GM12878 (cell line): ENCODE results near the gene ABCG2. TPM values are rescaled to one million over a fixed set of nuclear protein-coding genes. Genes with fewer than 3 reads are reported as not detected.

Experiments used
- ATAC-seq: fragments of 200-7000 bp; cut with Tn5 transposase; 3 replicates; pipeline ENCODE4 v1.9.1; 2020; ENCODE audit warnings: mild to moderate bottlenecking, moderate library complexity
- BruUV-seq: library from RNA; stranded (reverse); fragments of 400-500 nt; replicated peaks from 2 replicates; lab custom pipeline; 2021; lab: Mats Ljungman, UMichigan
- CTCF ChIA-PET: fragments of 300-600 bp; sonication (Branson Sonifier 250); formaldehyde crosslinking; extraction: SDS; loops from one replicate; lab custom pipeline; 2021; ENCODE audit warnings: inconsistent platforms; lab: Yijun Ruan, JAX
- POLR2A ChIA-PET: fragments of 350-600 bp; formaldehyde crosslinking; extraction: SDS; loops from one replicate; lab custom pipeline; 2021; ENCODE audit warnings: inconsistent platforms; lab: Charles Lee
- RAD21 ChIA-PET: fragments of 300-600 bp; sonication (Branson Sonifier 250); formaldehyde crosslinking; loops from one replicate; lab custom pipeline; 2023; ENCODE audit warnings: antibody characterized with exemption; ENCODE audit not compliant: unreplicated experiment; lab: Charles Lee
- SMC1A ChIA-PET: fragments of 300-600 bp; sonication (Branson Sonifier 250); formaldehyde crosslinking; loops from one replicate; lab custom pipeline; 2023; ENCODE audit not compliant: unreplicated experiment, uncharacterized antibody; lab: Charles Lee
- DNase-seq: peaks from one replicate; pipeline ENCODE4 v3.0.0-alpha.2; 2011; ENCODE audit warnings: low read depth, low spot score
- FAIRE-seq: peaks from 3 replicates; lab custom pipeline; 2011; peaks lifted over from hg19 to GRCh38; lab: Jason Lieb, UNC
- H2AFZ ChIP-seq: 2 replicates; pipeline ENCODE4 v1.6.0; 2011; ENCODE audit warnings: low read depth, low read length, control low read depth; ENCODE audit not compliant: control insufficient read depth
- H3K27ac ChIP-seq: 2 replicates; pipeline ENCODE4 v1.5.1; 2011; ENCODE audit warnings: control low read depth; ENCODE audit not compliant: control insufficient read depth, insufficient read depth
- H3K27me3 ChIP-seq, 2 experiments: replicated peaks in 1 of 2; 2 replicates each; pipeline versions ENCODE4 v1.6.0 to v1.6.1; 2011; ENCODE audit warnings: low read length in 1 of 2; ENCODE audit not compliant: control insufficient read depth in 2 of 2, insufficient read depth in 2 of 2
- H3K36me3 ChIP-seq, 2 experiments: 2 replicates each; pipeline ENCODE4 v1.5.1; 2011; ENCODE audit warnings: low read length in 1 of 2; ENCODE audit not compliant: control insufficient read depth in 2 of 2, insufficient read depth in 2 of 2
- H3K4me1 ChIP-seq: 2 replicates; pipeline ENCODE4 v1.6.1; 2011; ENCODE audit warnings: mild to moderate bottlenecking, low read length, moderate library complexity, mixed read lengths; ENCODE audit not compliant: control insufficient read depth, insufficient read depth
- H3K4me2 ChIP-seq: 2 replicates; pipeline ENCODE4 v1.6.0; 2011; ENCODE audit warnings: control low read depth; ENCODE audit not compliant: control insufficient read depth, insufficient read depth
- H3K4me3 ChIP-seq: fragments of 200-600 bp; sonication (generic); 2 replicates; pipeline ENCODE4 v1.5.1; 2016
- H3K79me2 ChIP-seq: 2 replicates; pipeline ENCODE4 v1.6.0; 2011; ENCODE audit warnings: low read length; ENCODE audit not compliant: control insufficient read depth, insufficient read depth
- H3K9ac ChIP-seq: 2 replicates; pipeline ENCODE4 v1.8.0; 2011; ENCODE audit warnings: low read length, control low read depth, mixed read lengths; ENCODE audit not compliant: control insufficient read depth, insufficient read depth
- H3K9me3 ChIP-seq: replicated peaks from 3 replicates; pipeline ENCODE4 v1.5.1; 2011; ENCODE audit warnings: mild to moderate bottlenecking, low read length; ENCODE audit not compliant: control insufficient read depth, insufficient read depth
- H4K20me1 ChIP-seq: 2 replicates; pipeline ENCODE4 v1.6.0; 2011; ENCODE audit not compliant: control insufficient read depth, insufficient read depth
- BCL11A ChIP-seq: IDR thresholded peaks from 2 replicates; pipeline ENCODE4 v1.6.1; 2011; ENCODE audit warnings: low read depth, low read length
- EGR1 ChIP-seq, 2 experiments: IDR thresholded peaks; 1 replicate in 1 of 2; 2 replicates in 1 of 2; pipeline ENCODE4 v1.6.1; 2011 to 2012; ENCODE audit warnings: low read depth in 2 of 2, low read length in 2 of 2, borderline replicate concordance in 1 of 2, mild to moderate bottlenecking in 1 of 2, moderate library complexity in 1 of 2
- ESRRA ChIP-seq: IDR thresholded peaks from 2 replicates; pipeline ENCODE4 v1.6.1; 2012; ENCODE audit warnings: mild to moderate bottlenecking, low read length, improper control_type of control experiment
- GATAD2B ChIP-seq: fragments of 450-650 bp; conservative IDR thresholded peaks from 2 replicates; pipeline ENCODE4 v1.6.1; 2017; ENCODE audit warnings: low read depth, mild to moderate bottlenecking, moderate library complexity
- IKZF1 ChIP-seq: fragments of 450-650 bp; conservative IDR thresholded peaks from 2 replicates; pipeline ENCODE4 v1.6.1; 2017; ENCODE audit warnings: antibody characterized with exemption, mild to moderate bottlenecking
- JUND ChIP-seq: IDR thresholded peaks from 2 replicates; pipeline ENCODE4 v1.6.1; 2012; ENCODE audit warnings: low read depth, mild to moderate bottlenecking, low read length, improper control_type of control experiment, moderate library complexity
- MAX ChIP-seq: IDR thresholded peaks from 2 replicates; pipeline ENCODE4 v1.6.1; 2012; ENCODE audit warnings: low read depth, low read length, improper control_type of control experiment
- MTA2 ChIP-seq: fragments of 450-650 bp; IDR thresholded peaks from 2 replicates; pipeline ENCODE4 v1.6.1; 2016; ENCODE audit warnings: low read depth, mild to moderate bottlenecking, moderate library complexity
- NR2C2 ChIP-seq: IDR thresholded peaks from 2 replicates; pipeline ENCODE4 v1.6.1; 2011; ENCODE audit warnings: borderline replicate concordance, low read depth; ENCODE audit not compliant: control insufficient read depth, insufficient read length
- RAD51 ChIP-seq: fragments of 450-650 bp; IDR thresholded peaks from 2 replicates; pipeline ENCODE4 v1.6.1; 2016; ENCODE audit warnings: moderate library complexity, mild to moderate bottlenecking, inconsistent platforms
- RUNX3 ChIP-seq: IDR thresholded peaks from 2 replicates; pipeline ENCODE4 v1.6.1; 2012; ENCODE audit warnings: low read length, inconsistent platforms
- SIN3A ChIP-seq: IDR thresholded peaks from 2 replicates; pipeline ENCODE4 v1.6.1; 2012; ENCODE audit warnings: low read depth, low read length, improper control_type of control experiment
- SP1 ChIP-seq: IDR thresholded peaks from one replicate; pipeline ENCODE4 v1.6.1; 2011; ENCODE audit warnings: low read depth, low read length
- SREBF2 ChIP-seq: IDR thresholded peaks from 2 replicates; pipeline ENCODE4 v1.6.1; 2012; ENCODE audit warnings: mild to moderate bottlenecking, low read length
- TCF3 ChIP-seq: IDR thresholded peaks from 2 replicates; pipeline ENCODE4 v1.6.1; 2012; ENCODE audit warnings: low read depth, mild to moderate bottlenecking, low read length, borderline replicate concordance; ENCODE audit not compliant: insufficient read depth
- ZNF592 ChIP-seq: fragments of 450-650 bp; IDR thresholded peaks from 2 replicates; pipeline ENCODE4 v1.6.1; 2017; ENCODE audit warnings: mild to moderate bottlenecking, moderate library complexity
- ZSCAN29 ChIP-seq: fragments of 450-650 bp; IDR thresholded peaks from 2 replicates; pipeline ENCODE4 v1.6.1; 2017; ENCODE audit warnings: mild to moderate bottlenecking, moderate library complexity
- WGBS: methylation state at CpG from one replicate; pipeline ENCODE4 v1.1.6; 2016; ENCODE audit warnings: low lambda C conversion rate; ENCODE audit not compliant: insufficient replicate concordance, insufficient coverage; ENCODE audit errors: missing lambda C conversion rate; 5-methylcytosine and 5-hydroxymethylcytosine counted together
- in situ Hi-C: fragments of 300-500 bp; cut with MboI; formaldehyde crosslinking; loops from 9 replicates; pipeline ENCODE4 v1.14.3; 2018; ENCODE audit warnings: mixed read lengths
- intact Hi-C: fragments of 100-400 bp; cut with micrococcal nuclease; formaldehyde crosslinking; loops from one replicate; pipeline ENCODE4 v1.14.2; 2022; ENCODE audit not compliant: unreplicated experiment
- polyA plus RNA-seq, 11 experiments: library from polyadenylated mRNA; depleted of rRNA in 4 of 11; unstranded in 6 of 11; stranded (reverse) in 5 of 11; fragments of >200 nt; fragmentation: Nextera tagmentation in 4 of 11; fragmentation: Illumina TruSeq in 1 of 11; extraction: Ambion mirVana in 4 of 11; extraction: Trizol in 1 of 11; gene quantifications; 1 replicate in 1 of 11; 2 replicates in 10 of 11; pipeline versions ENCODE4 v1.2.1 to v1.2.3, GENCODE V29; 2011 to 2016; ENCODE audit warnings: inconsistent platforms in 2 of 11, missing spikeins in 2 of 11, low read depth in 1 of 11
- total RNA-seq, 4 experiments: library from RNA; depleted of rRNA in 3 of 4; stranded (reverse); fragments of >200 nt in 3 of 4; fragmentation: Illumina TruSeq in 1 of 4; extraction: Trizol in 1 of 4; gene quantifications; 2 replicates each; pipeline versions ENCODE4 v1.2.1 to v1.2.3, GENCODE V29; 2013 to 2021

Gene ABCG2
- total and polyA plus RNA-seq, 10 of the 15 experiments (the other 5 are each of a cell fraction or from before 2014, with no cell fraction given), result 0.03 to 0.06 (median 0.04) TPM; not detected in 7

- Histone ChIP-seq H3K4me1 (no peaks in the 10 kb centered on the region), H3K36me3 (no peaks in the 10 kb centered on the region), H3K4me3 (no peak overlapping the region)
- TF ChIP-seq ESRRA (no peak), RUNX3 (no peak), EGR1 (IDR thresholded peaks at IDR 0.05; ENCODE audit: borderline replicate concordance in 1 of 2, low read depth in 2 of 2, low read length in 2 of 2) (no peak), MTA2 (no peak), SREBF2 (no peak), SIN3A (no peak), GATAD2B (no peak), SP1 (no peak), ZSCAN29 (no peak)
- TF ChIP-seq, all 136 proteins: peak for 0
- intact Hi-C loops (no loop called here), in situ Hi-C loops (no loop called here)
- Histone ChIP-seq H3K27ac (no peak overlapping the region), H2AFZ (no peak overlapping the region), H4K20me1 (no peaks in the 10 kb centered on the region), H3K4me2 (no peak overlapping the region), H3K27me3 (no peaks in the 10 kb centered on the region), H3K9ac (no peak overlapping the region), H3K79me2 (no peaks in the 10 kb centered on the region), H3K9me3 (no peaks in the 10 kb centered on the region)
- BruUV-seq, result no TSS peak
- RAD21 ChIA-PET, result no interaction called here
- POLR2A ChIA-PET, result no interaction called here
- SMC1A ChIA-PET, result no interaction called here
- ATAC-seq (no peak), FAIRE-seq (no peak), DNase-seq (no peak)
- CTCF ChIA-PET, result no interaction called here
Observed at GRCh38 chr4:88185906-88186305, 27.5 kb upstream of the ABCG2 start.

- ATAC-seq, result no peak
- RAD21 ChIA-PET, result no interaction called here
- no peak overlapping the region for H3K4me2 ChIP-seq
- SMC1A ChIA-PET, result no interaction called here
- BruUV-seq, result no TSS peak
- H3K36me3 ChIP-seq, result no peaks in the 10 kb centered on the region
- CTCF ChIA-PET, result no interaction called here
- H3K4me3 ChIP-seq, result no peak overlapping the region
- no peak overlapping the region for H3K27ac ChIP-seq
- no peaks in the 10 kb centered on the region for H3K9me3 ChIP-seq
- in situ Hi-C loops (no loop called here), intact Hi-C loops (no loop called here)
- H3K79me2 ChIP-seq, result no peaks in the 10 kb centered on the region
- DNase-seq, result no peak
- FAIRE-seq, result no peak
- H3K27me3 ChIP-seq, result no peaks in the 10 kb centered on the region; a peak in 1 of 4 replicates
- POLR2A ChIA-PET, result no interaction called here
- H3K4me1 ChIP-seq, result no peaks in the 10 kb centered on the region
- H3K9ac ChIP-seq, result no peak overlapping the region
- WGBS, result 93% methylated on average over 4 of the region's 4 CpGs
- no peak overlapping the region for H2AFZ ChIP-seq
- H4K20me1 ChIP-seq, result no peaks in the 10 kb centered on the region
- TF ChIP-seq RAD51 (no peak), GATAD2B (no peak), BCL11A (no peak), NR2C2 (no peak), ZSCAN29 (no peak), JUND (no peak), MAX (no peak), ZNF592 (no peak), IKZF1 (no peak), TCF3 (no peak)
Observed at GRCh38 chr4:88179261-88179660, 20.8 kb upstream of the ABCG2 start.
